NCI-H128 (cell line): ENCODE data around the gene CATSPERD.
A peak's percentile ranks its signal among the peaks of the same experiment; 100 is the strongest.

Experiments
- DNase-seq: peaks from one replicate; lab custom pipeline; 2025; ENCODE audit not compliant: unreplicated experiment; lab: John Stamatoyannopoulos, UW

CATSPERD gene

GRCh38 chr19:5803752-5804515, 83.5 kb downstream of the CATSPERD start:
- peak; percentile 93 for DNase-seq

- DNase-seq, result no peak
Measured at GRCh38 chr19:5804516-5805461, 84.4 kb downstream of the CATSPERD start, which contains the start of gene NRTN. TSS of gene NRTN (plus strand) at chr19:5805067. CDS start at chr19:5824166, 19,099 bp downstream.

- DNase-seq, result peak; percentile 71
Measured at GRCh38 chr19:5805462-5806132, 85.2 kb downstream of the CATSPERD start.

GRCh38 chr19:5806133-5806489, 85.7 kb downstream of the CATSPERD start:
- no peak for DNase-seq

- no peak for DNase-seq
Measured at GRCh38 chr19:5806905-5807304, 86.5 kb downstream of the CATSPERD start.

- no peak for DNase-seq
Measured at GRCh38 chr19:5808120-5808816, 87.8 kb downstream of the CATSPERD start.

GRCh38 chr19:5809053-5809452, 88.6 kb downstream of the CATSPERD start:
- no peak for DNase-seq

GRCh38 chr19:5809469-5809868, 89.0 kb downstream of the CATSPERD start:
- DNase-seq, result no peak

- DNase-seq, result no peak
Measured at GRCh38 chr19:5811117-5811516, 90.7 kb downstream of the CATSPERD start.

GRCh38 chr19:5814123-5814851, 93.8 kb downstream of the CATSPERD start:
- DNase-seq, result no peak

- no peak for DNase-seq
Measured at GRCh38 chr19:5814852-5815246, 94.4 kb downstream of the CATSPERD start.

- DNase-seq, result no peak
Measured at GRCh38 chr19:5817218-5817617, 96.8 kb downstream of the CATSPERD start.

GRCh38 chr19:5818594-5818993, 98.2 kb downstream of the CATSPERD start:
- DNase-seq, result no peak

- no peak for DNase-seq
Measured at GRCh38 chr19:5820785-5821184, 100.3 kb downstream of the CATSPERD start.

GRCh38 chr19:5821521-5822180, 101.2 kb downstream of the CATSPERD start:
- no peak for DNase-seq

GRCh38 chr19:5822181-5822844, 101.9 kb downstream of the CATSPERD start:
- no peak for DNase-seq

GRCh38 chr19:5823579-5824281, 103.3 kb downstream of the CATSPERD start:
- DNase-seq, result no peak

- DNase-seq, result no peak
Measured at GRCh38 chr19:5824751-5825150, 104.3 kb downstream of the CATSPERD start.
